HEK293 (cell line): Measurements from ENCODE around the gene ZFAND2B.
A peak's percentile ranks its signal among the peaks of the same experiment; 100 is the strongest.

Experiments used
- CTCF ChIA-PET: fragments of 350-600 bp; formaldehyde crosslinking; extraction: SDS; loops from one replicate; lab custom pipeline; 2021; ENCODE audit warnings: antibody characterized with exemption; lab: Yijun Ruan, JAX
- POLR2A ChIA-PET: fragments of 300-600 bp; formaldehyde crosslinking; extraction: SDS; loops from one replicate; lab custom pipeline; 2020; ENCODE audit warnings: antibody characterized with exemption, inconsistent platforms; lab: Yijun Ruan, JAX
- H3K27ac ChIP-seq: fragments of 200-500 bp; sonication (Bioruptor generic); 2 replicates; pipeline ENCODE4 v1.5.1; 2014; ENCODE audit warnings: low read depth, low read length, control low read depth, inconsistent platforms; ENCODE audit errors: extremely low read depth
- H3K36me3 ChIP-seq, 2 experiments: fragments of 200-500 bp in 1 of 2; sonication (Bioruptor generic) in 1 of 2; 1 replicate in 1 of 2; 2 replicates in 1 of 2; pipeline ENCODE4 v1.5.1; 2014 to 2017; ENCODE audit warnings: inconsistent platforms in 2 of 2, low read length in 2 of 2; ENCODE audit not compliant: control insufficient read depth in 2 of 2, insufficient read depth in 1 of 2
- H3K4me1 ChIP-seq: fragments of 200-500 bp; sonication (Bioruptor generic); 2 replicates; pipeline ENCODE4 v1.5.1; 2014; ENCODE audit warnings: mild to moderate bottlenecking, low read length, inconsistent platforms; ENCODE audit not compliant: control insufficient read depth, insufficient read depth
- H3K4me3 ChIP-seq: 2 replicates; pipeline ENCODE4 v1.5.1; 2011; ENCODE audit warnings: low read depth, mild to moderate bottlenecking, control low read depth, low read length, moderate library complexity
- H3K9me3 ChIP-seq: fragments of 200-500 bp; sonication (Bioruptor generic); 2 replicates; pipeline ENCODE4 v1.5.1; 2014; ENCODE audit warnings: low read depth, low read length, inconsistent platforms; ENCODE audit not compliant: control insufficient read depth, insufficient read depth
- BCL11B ChIP-seq: fragments of 450-650 bp; formaldehyde crosslinking; IDR thresholded peaks from 2 replicates; pipeline ENCODE4 v1.5.1; 2016; ENCODE audit warnings: low read depth, missing biosample characterization, missing genetic modification characterization
- CTCF ChIP-seq: fragments of 450-650 bp; formaldehyde crosslinking; IDR thresholded peaks from 2 replicates; pipeline ENCODE4 v1.5.1; 2016; ENCODE audit warnings: missing biosample characterization, missing genetic modification characterization
- GLIS1 ChIP-seq: fragments of 450-650 bp; formaldehyde crosslinking; IDR thresholded peaks from 2 replicates; pipeline ENCODE4 v1.5.1; 2016; ENCODE audit warnings: missing biosample characterization, missing genetic modification characterization
- KLF1 ChIP-seq: fragments of 450-650 bp; formaldehyde crosslinking; IDR thresholded peaks from 2 replicates; pipeline ENCODE4 v1.5.1; 2016; ENCODE audit warnings: missing biosample characterization, missing genetic modification characterization
- KLF10 ChIP-seq: fragments of 450-650 bp; IDR thresholded peaks from 2 replicates; pipeline ENCODE4 v1.5.1; 2018; ENCODE audit warnings: missing biosample characterization, mild to moderate bottlenecking, missing genetic modification characterization
- KLF16 ChIP-seq: fragments of 450-650 bp; formaldehyde crosslinking; IDR thresholded peaks from 2 replicates; pipeline ENCODE4 v1.5.1; 2017; ENCODE audit warnings: missing biosample characterization, missing genetic modification characterization
- KLF9 ChIP-seq: fragments of 450-650 bp; formaldehyde crosslinking; IDR thresholded peaks from 2 replicates; pipeline ENCODE4 v1.5.1; 2016; ENCODE audit warnings: missing biosample characterization, missing genetic modification characterization, low read depth
- PATZ1 ChIP-seq: fragments of 450-650 bp; formaldehyde crosslinking; IDR thresholded peaks from 2 replicates; pipeline ENCODE4 v1.5.1; 2016; ENCODE audit warnings: missing biosample characterization, missing genetic modification characterization
- PBX3 ChIP-seq: sonication (generic); formaldehyde crosslinking; IDR thresholded peaks from 2 replicates; pipeline ENCODE4 v1.8.1; 2022; ENCODE audit warnings: mild to moderate bottlenecking, moderate library complexity, missing genetic modification reagents
- PRDM1 ChIP-seq: fragments of 450-650 bp; formaldehyde crosslinking; IDR thresholded peaks from 2 replicates; pipeline ENCODE4; 2016; ENCODE audit warnings: missing biosample characterization, missing genetic modification characterization
- PRDM10 ChIP-seq: fragments of 450-650 bp; formaldehyde crosslinking; IDR thresholded peaks from 2 replicates; pipeline ENCODE4 v1.5.1; 2016; ENCODE audit warnings: missing biosample characterization, missing genetic modification characterization
- SP2 ChIP-seq: fragments of 450-650 bp; formaldehyde crosslinking; IDR thresholded peaks from 2 replicates; pipeline ENCODE4 v1.5.1; 2016; ENCODE audit warnings: missing biosample characterization, missing genetic modification characterization
- SP3 ChIP-seq: fragments of 450-650 bp; formaldehyde crosslinking; IDR thresholded peaks from 2 replicates; pipeline ENCODE4 v1.5.1; 2016; ENCODE audit warnings: missing biosample characterization, missing genetic modification characterization
- SP7 ChIP-seq: fragments of 450-650 bp; formaldehyde crosslinking; IDR thresholded peaks from 2 replicates; pipeline ENCODE4 v1.5.1; 2016; ENCODE audit warnings: missing biosample characterization, missing genetic modification characterization
- WT1 ChIP-seq: fragments of 450-650 bp; formaldehyde crosslinking; IDR thresholded peaks from 2 replicates; pipeline ENCODE4 v1.5.1; 2016; ENCODE audit warnings: missing biosample characterization, missing genetic modification characterization
- ZFHX2 ChIP-seq: fragments of 450-650 bp; formaldehyde crosslinking; conservative IDR thresholded peaks from 2 replicates; pipeline ENCODE4 v1.5.1; 2016; ENCODE audit warnings: missing biosample characterization, missing genetic modification characterization
- ZNF121 ChIP-seq: fragments of 450-650 bp; formaldehyde crosslinking; IDR thresholded peaks from 2 replicates; pipeline ENCODE4 v1.5.1; 2016; ENCODE audit warnings: missing biosample characterization, missing genetic modification characterization
- ZNF174 ChIP-seq: fragments of 450-650 bp; formaldehyde crosslinking; IDR thresholded peaks from 2 replicates; pipeline ENCODE4 v1.5.0; 2017; ENCODE audit warnings: missing biosample characterization, mild to moderate bottlenecking, missing genetic modification characterization
- ZNF2 ChIP-seq: fragments of 450-650 bp; formaldehyde crosslinking; IDR thresholded peaks from 2 replicates; pipeline ENCODE4 v1.5.1; 2016; ENCODE audit warnings: missing biosample characterization, missing genetic modification characterization
- ZNF324 ChIP-seq: fragments of 450-650 bp; formaldehyde crosslinking; IDR thresholded peaks from 2 replicates; pipeline ENCODE4 v1.5.1; 2016; ENCODE audit warnings: missing biosample characterization, missing genetic modification characterization
- ZNF530 ChIP-seq: fragments of 450-650 bp; formaldehyde crosslinking; IDR thresholded peaks from 2 replicates; pipeline ENCODE4 v1.5.1; 2016; ENCODE audit warnings: low read depth, missing biosample characterization, missing genetic modification characterization
- ZNF610 ChIP-seq: fragments of 450-650 bp; formaldehyde crosslinking; IDR thresholded peaks from 2 replicates; pipeline ENCODE4 v1.5.1; 2016; ENCODE audit warnings: missing biosample characterization, missing genetic modification characterization, borderline replicate concordance
- ZNF707 ChIP-seq: fragments of 450-650 bp; formaldehyde crosslinking; IDR thresholded peaks from 2 replicates; pipeline ENCODE4 v1.5.1; 2016; ENCODE audit warnings: missing biosample characterization, missing genetic modification characterization
- ZSCAN4 ChIP-seq: fragments of 450-650 bp; formaldehyde crosslinking; IDR thresholded peaks from 2 replicates; pipeline ENCODE4 v1.5.1; 2017; ENCODE audit warnings: missing biosample characterization, missing genetic modification characterization
- ZXDB ChIP-seq: fragments of 450-650 bp; formaldehyde crosslinking; IDR thresholded peaks from 2 replicates; pipeline ENCODE4 v1.5.1; 2016; ENCODE audit warnings: missing biosample characterization, missing genetic modification characterization

Gene ZFAND2B

DNA sequence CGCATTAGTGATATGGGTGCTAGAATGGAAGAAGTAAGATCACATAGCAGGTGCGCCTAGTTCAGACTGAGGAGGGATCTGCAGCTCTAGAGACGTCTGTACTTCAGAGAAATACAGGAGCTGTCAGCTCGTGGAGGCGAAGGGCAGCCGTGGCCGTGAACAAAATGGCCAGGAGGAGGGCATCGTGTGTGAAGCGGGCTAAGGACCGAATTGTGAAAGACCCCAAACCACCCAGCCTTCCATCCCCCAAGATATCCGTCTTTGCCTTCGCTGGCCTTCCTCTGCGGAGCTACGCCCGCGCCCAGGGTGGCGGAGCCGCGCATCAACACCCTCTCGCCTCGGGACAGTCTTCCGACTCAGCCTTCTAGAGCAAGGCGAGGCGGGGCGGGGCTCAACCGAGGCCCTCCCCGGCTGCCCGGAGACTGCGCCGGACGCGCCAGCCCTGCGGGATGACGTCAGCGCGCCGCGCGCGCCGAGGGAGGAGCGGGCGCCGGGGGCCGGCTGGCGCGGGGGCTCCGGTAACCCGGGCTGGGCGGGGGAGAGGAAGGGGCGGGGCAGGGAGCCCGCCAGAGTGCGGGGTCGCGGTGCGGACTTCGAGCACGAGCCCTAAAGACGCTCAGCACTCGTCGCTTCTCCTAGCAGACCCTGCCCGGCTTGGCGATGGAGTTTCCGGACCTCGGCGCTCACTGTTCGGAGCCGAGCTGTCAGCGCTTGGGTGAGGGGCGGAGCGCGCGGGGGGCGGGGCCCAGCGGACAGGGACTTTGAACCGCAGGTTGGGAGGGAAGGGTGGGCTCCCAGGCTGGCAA lies at the start of gene ZFAND2B:
ZFAND2B (plus strand) TSS at position 455 of the 806 bp plus-strand sequence; CDS start at position 661, 206 bp downstream.
- peaks cover 8% of the 10 kb centered on the region for H3K4me1 ChIP-seq
- peak within 1 kb of the TSS; percentile 76 for H3K4me3 ChIP-seq
- CTCF ChIA-PET: interaction anchor here (0.6 to 1.4 kb wide), 10 partner anchors 12 to 1980 kb away, joined by 3 to 5 read pairs (median 3); partner anchors contain the start of genes GLB1L and STK16
- POLR2A ChIA-PET: interaction anchor here (0.6 to 2.6 kb wide), 23 partner anchors 10 to 337 kb away, joined by 3 to 42 read pairs (median 4); partner anchors contain the start of genes ABCB6, ANKZF1, ATG9A and CNPPD1
- H3K27ac ChIP-seq: peak within 1 kb of the TSS; percentile 61
- H3K36me3 ChIP-seq: peaks cover 5 to 41% of the 10 kb centered on the region in 2 experiments; a peak in 2 of 3 replicates
- no peaks in the 10 kb centered on the region for H3K9me3 ChIP-seq
- 0 out of 2 replicates have a peak, but pooled peaks have one; percentile 41 for TF ChIP-seq ZNF324 (tag by site-specific recombination)
- 0 out of 2 replicates have a peak, but pooled peaks have one; percentile 35 for TF ChIP-seq KLF10 (tag by site-specific recombination)
- peak; percentile 49; the same call in 1 of the 2 replicates for TF ChIP-seq CTCF (tag by site-specific recombination)
- no peak for TF ChIP-seq ZNF174
- TF ChIP-seq WT1 (tag by site-specific recombination): 0 out of 2 replicates have a peak, but pooled peaks have one; percentile 9
- TF ChIP-seq KLF9 (tag by site-specific recombination): peak; percentile 95
- TF ChIP-seq KLF1: peak; percentile 52
- peak; percentile 75; the same call in 1 of the 2 replicates for TF ChIP-seq PBX3
- peak; percentile 80 for TF ChIP-seq SP3 (tag by site-specific recombination)
- TF ChIP-seq SP7 (tag by site-specific recombination): peak; percentile 60
- TF ChIP-seq KLF16 (tag by site-specific recombination): 0 out of 2 replicates have a peak, but pooled peaks have one; percentile 65
- peak; percentile 73; the same call in 1 of the 2 replicates for TF ChIP-seq ZNF2 (tag by site-specific recombination)
- TF ChIP-seq ZNF121: no peak
- TF ChIP-seq ZNF530 (tag by site-specific recombination): no peak
- TF ChIP-seq ZSCAN4 (tag by site-specific recombination): no peak
- no peak for TF ChIP-seq BCL11B
- 0 out of 2 replicates have a peak, but pooled peaks have one; percentile 30 for TF ChIP-seq ZNF610 (tag by site-specific recombination)
- TF ChIP-seq SP2 (tag by site-specific recombination): peak; percentile 70
- TF ChIP-seq PATZ1 (tag by site-specific recombination): peak; percentile 84
- TF ChIP-seq ZFHX2: peak; percentile 25; the same call in 1 of the 2 replicates
- TF ChIP-seq PRDM1 (tag by site-specific recombination): no peak
- TF ChIP-seq ZNF707 (tag by site-specific recombination): no peak
- no peak for TF ChIP-seq ZXDB (tag by site-specific recombination)
- 0 out of 2 replicates have a peak, but pooled peaks have one; percentile 22 for TF ChIP-seq PRDM10 (tag by site-specific recombination)
- 0 out of 2 replicates have a peak, but pooled peaks have one; percentile 21 for TF ChIP-seq GLIS1 (tag by site-specific recombination)
